RWPE2 (cell line): Measurements from ENCODE around the gene CRISPLD2.

Experiments used
- ATAC-seq: fragments of 200-7000 bp; cut with Tn5 transposase; 3 replicates; pipeline ENCODE4 v1.9.1; 2021; ENCODE audit warnings: low read depth
- DNase-seq: peaks from one replicate; pipeline ENCODE4 v3.0.0-alpha.2; 2020; ENCODE audit warnings: low spot score
- H3K27ac ChIP-seq: fragments of 450-650 bp; 2 replicates; pipeline ENCODE4 v1.5.1; 2017; ENCODE audit warnings: mild to moderate bottlenecking; ENCODE audit not compliant: poor library complexity, severe bottlenecking
- H3K27me3 ChIP-seq: fragments of 250-450 bp; sonication (Bioruptor Pico); 2 replicates; pipeline ENCODE4 v1.5.1; 2021; ENCODE audit warnings: mild to moderate bottlenecking, moderate library complexity; ENCODE audit not compliant: insufficient read depth, poor library complexity, severe bottlenecking
- H3K36me3 ChIP-seq: fragments of 250-450 bp; sonication (Bioruptor Pico); 2 replicates; pipeline ENCODE4 v1.5.1; 2020; ENCODE audit warnings: low read depth, mild to moderate bottlenecking, moderate library complexity
- H3K4me1 ChIP-seq: fragments of 250-450 bp; sonication (Bioruptor Pico); 2 replicates; pipeline ENCODE4 v1.5.1; 2021; ENCODE audit warnings: mild to moderate bottlenecking, moderate library complexity; ENCODE audit not compliant: insufficient read depth, poor library complexity, severe bottlenecking
- H3K4me3 ChIP-seq: fragments of 250-450 bp; sonication (Bioruptor Pico); 2 replicates; pipeline ENCODE4 v1.5.1; 2021; ENCODE audit warnings: mild to moderate bottlenecking, moderate library complexity; ENCODE audit not compliant: severe bottlenecking
- H3K9me3 ChIP-seq: fragments of 250-450 bp; sonication (Bioruptor Pico); 2 replicates; pipeline ENCODE4 v1.5.1; 2021; ENCODE audit warnings: mild to moderate bottlenecking, moderate library complexity; ENCODE audit not compliant: severe bottlenecking
- CTCF ChIP-seq: fragments of 450-650 bp; IDR thresholded peaks from one replicate; pipeline ENCODE4 v1.5.1; 2017; ENCODE audit warnings: mild to moderate bottlenecking, moderate library complexity; ENCODE audit not compliant: poor library complexity, severe bottlenecking

CRISPLD2 gene

GRCh38 chr16:84947996-84948850, 128.4 kb downstream of the CRISPLD2 start:
- no peak for ATAC-seq
- Histone ChIP-seq H3K4me1 (no peaks in the 10 kb centered on the region), H3K27me3 (no peaks in the 10 kb centered on the region), H3K9me3 (no peaks in the 10 kb centered on the region), H3K36me3 (no peaks in the 10 kb centered on the region), H3K4me3 (no peak overlapping the region), H3K27ac (no peak overlapping the region)
- TF ChIP-seq CTCF = no peak
- no peak for DNase-seq

- H3K27me3 ChIP-seq = no peaks in the 10 kb centered on the region
- no peak for DNase-seq
- ATAC-seq = no peak
- H3K4me3 ChIP-seq = no peak overlapping the region
- H3K4me1 ChIP-seq = no peaks in the 10 kb centered on the region
- H3K9me3 ChIP-seq = no peaks in the 10 kb centered on the region
- no peak for TF ChIP-seq CTCF
- H3K36me3 ChIP-seq = no peaks in the 10 kb centered on the region
- H3K27ac ChIP-seq = no peak overlapping the region
Measured at GRCh38 chr16:84948851-84949610, 129.2 kb downstream of the CRISPLD2 start.

GRCh38 chr16:84949772-84950436, 130.1 kb downstream of the CRISPLD2 start:
- Histone ChIP-seq H3K4me1 (no peaks in the 10 kb centered on the region), H3K27me3 (no peaks in the 10 kb centered on the region), H3K9me3 (no peaks in the 10 kb centered on the region), H3K27ac (no peak overlapping the region), H3K36me3 (no peaks in the 10 kb centered on the region), H3K4me3 (no peak overlapping the region)
- no peak for TF ChIP-seq CTCF
- DNase-seq (no peak), ATAC-seq (no peak)

GRCh38 chr16:84950906-84951305, 131.1 kb downstream of the CRISPLD2 start:
- DNase-seq (no peak), ATAC-seq (no peak)
- Histone ChIP-seq H3K9me3 (no peaks in the 10 kb centered on the region), H3K36me3 (no peaks in the 10 kb centered on the region), H3K4me3 (no peak overlapping the region), H3K27me3 (no peaks in the 10 kb centered on the region), H3K4me1 (no peaks in the 10 kb centered on the region), H3K27ac (no peak overlapping the region)
- TF ChIP-seq CTCF = no peak
